ENCODE results near the gene IMMP2L.

The IMMP2L gene

DNA sequence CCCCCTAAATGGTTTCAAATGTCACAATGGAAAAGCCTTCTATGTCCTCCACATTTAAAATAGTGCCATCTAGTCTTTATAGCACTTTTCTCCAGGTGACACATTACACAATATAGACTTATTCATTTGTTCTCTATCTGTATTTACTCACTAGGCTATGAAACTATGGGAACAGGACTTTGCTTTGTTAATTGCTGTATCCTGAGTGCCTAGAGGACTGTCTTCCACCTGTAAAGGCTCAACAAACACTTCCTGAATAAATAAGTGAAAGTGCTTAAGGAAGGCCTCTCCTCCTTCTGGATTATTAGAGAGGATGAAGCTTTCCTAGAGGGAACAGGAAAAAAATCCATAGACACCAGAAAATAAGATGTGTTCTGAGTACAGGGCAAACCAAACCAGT, 868.9 kb downstream of the IMMP2L start:
- TF ChIP-seq, protein P1, sequence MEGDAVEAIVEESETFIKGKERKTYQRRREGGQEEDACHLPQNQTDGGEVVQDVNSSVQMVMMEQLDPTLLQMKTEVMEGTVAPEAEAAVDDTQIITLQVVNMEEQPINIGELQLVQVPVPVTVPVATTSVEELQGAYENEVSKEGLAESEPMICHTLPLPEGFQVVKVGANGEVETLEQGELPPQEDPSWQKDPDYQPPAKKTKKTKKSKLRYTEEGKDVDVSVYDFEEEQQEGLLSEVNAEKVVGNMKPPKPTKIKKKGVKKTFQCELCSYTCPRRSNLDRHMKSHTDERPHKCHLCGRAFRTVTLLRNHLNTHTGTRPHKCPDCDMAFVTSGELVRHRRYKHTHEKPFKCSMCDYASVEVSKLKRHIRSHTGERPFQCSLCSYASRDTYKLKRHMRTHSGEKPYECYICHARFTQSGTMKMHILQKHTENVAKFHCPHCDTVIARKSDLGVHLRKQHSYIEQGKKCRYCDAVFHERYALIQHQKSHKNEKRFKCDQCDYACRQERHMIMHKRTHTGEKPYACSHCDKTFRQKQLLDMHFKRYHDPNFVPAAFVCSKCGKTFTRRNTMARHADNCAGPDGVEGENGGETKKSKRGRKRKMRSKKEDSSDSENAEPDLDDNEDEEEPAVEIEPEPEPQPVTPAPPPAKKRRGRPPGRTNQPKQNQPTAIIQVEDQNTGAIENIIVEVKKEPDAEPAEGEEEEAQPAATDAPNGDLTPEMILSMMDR (IDR thresholded peaks at IDR 0.05; ENCODE audit: low read depth, low read length) = no peak
- DNase-seq (ENCODE audit: extremely low read depth, low read depth) = no peak

DNA sequence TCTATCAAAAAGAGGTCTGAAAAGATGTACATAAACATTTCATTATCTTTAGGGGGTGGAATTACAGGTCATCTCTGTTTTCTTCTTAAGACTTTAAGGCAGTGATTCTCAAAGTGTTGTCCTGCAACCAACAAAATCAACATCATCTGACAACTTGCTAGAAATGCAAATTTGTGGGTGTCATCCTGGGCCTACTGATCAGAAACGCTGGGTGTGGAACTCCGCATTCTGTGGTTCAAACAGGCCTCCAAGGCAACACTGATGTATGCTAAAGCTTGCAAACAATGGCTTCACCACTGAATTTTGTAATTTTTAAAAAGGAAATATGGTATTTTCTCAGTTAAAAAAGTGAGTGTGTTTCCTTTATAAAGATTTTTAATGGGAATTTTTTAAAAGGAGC, 873.4 kb downstream of the IMMP2L start:
- DNase-seq (ENCODE audit: extremely low read depth, low read depth) = no peak
- TF ChIP-seq, protein P1 (IDR thresholded peaks at IDR 0.05; ENCODE audit: low read depth, low read length) = no peak

DNA sequence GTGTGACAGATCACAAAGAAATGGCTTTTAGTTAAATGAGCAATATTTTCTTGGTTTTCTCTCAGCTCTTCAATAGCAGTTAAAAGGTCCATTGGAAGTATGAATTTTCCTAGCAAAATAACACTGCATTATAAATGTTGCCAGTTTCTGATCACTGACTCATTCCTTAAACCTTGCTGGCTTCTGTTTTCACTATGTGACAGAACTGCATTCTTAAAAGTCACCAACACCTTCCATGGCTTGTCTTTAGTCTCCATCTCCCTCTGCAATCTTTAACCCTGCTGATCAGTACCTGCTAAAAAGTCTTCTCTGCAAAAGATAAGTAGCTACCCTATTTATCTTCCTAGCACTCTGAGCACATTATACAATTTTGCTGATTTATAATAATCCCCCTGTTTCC, 876.4 kb downstream of the IMMP2L start:
- no peak for DNase-seq (ENCODE audit: extremely low read depth, low read depth)
- TF ChIP-seq, protein P1 (IDR thresholded peaks at IDR 0.05; ENCODE audit: low read depth, low read length) = no peak

DNA sequence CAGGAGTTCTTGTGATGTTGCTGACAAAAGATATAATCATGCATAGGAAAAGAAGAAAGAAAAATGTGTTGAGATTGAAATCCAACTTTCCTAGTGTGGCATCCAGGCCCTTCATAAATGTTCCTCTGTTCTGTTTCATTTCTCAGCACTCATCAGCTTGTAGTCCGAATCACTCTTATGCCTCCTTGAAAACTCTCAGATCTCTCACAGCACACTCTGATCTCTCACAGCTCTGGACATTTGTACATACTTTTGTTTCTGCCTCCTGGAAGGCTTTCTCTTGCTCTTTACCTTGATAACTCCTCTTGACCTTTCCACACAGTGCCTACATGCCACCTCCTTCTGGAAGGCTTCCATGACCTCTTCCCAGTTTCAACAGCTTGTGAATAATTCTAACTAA, 880.4 kb downstream of the IMMP2L start:
- DNase-seq (ENCODE audit: extremely low read depth, low read depth) = no peak
- TF ChIP-seq, protein P1 (IDR thresholded peaks at IDR 0.05; ENCODE audit: low read depth, low read length) = no peak

DNA sequence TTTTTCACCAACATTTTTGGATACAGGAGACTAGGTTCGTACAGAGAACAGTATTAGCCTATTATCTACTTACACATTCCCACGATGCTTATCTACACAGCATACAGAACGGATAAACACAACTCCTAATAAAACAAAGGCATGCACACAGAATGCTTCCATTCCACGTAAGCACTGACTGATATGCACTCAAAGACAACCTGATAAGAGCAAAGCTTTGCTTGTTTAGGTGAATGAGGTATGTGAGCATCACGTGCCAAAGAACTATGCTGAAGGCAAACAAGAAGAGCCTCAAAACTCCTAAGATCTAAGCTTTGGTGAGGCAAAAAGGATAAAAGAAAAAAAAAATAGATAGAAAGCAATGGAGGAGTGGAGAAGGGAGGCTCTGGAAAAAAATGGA, 884.9 kb downstream of the IMMP2L start:
- TF ChIP-seq, protein P1 (IDR thresholded peaks at IDR 0.05; ENCODE audit: low read depth, low read length) = no peak

DNA sequence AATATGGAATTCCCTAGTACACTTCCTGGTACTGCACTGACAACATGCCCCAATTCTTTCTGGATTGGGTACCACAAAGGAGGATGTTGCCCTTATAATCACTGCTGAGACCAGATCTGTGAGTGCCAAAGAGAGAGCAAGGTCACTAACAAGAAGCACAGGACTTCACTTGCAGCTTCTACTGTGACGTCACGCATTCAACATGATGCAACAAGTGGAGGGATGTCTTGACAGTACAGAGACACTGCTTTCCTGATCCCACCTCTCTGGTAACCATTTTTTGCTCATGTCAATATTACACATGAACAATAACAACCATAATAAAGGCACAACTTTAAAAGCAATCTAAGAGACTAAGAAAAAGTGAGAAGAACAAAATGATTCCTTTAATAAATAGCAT, 885.5 kb downstream of the IMMP2L start:
- no peak for DNase-seq (ENCODE audit: extremely low read depth, low read depth)
- TF ChIP-seq, protein P1 (IDR thresholded peaks at IDR 0.05; ENCODE audit: low read depth, low read length) = no peak

More for the DNA sequence above, 884.9 kb downstream of the IMMP2L start:
- no peak for DNase-seq (ENCODE audit: extremely low read depth, low read depth)

DNA sequence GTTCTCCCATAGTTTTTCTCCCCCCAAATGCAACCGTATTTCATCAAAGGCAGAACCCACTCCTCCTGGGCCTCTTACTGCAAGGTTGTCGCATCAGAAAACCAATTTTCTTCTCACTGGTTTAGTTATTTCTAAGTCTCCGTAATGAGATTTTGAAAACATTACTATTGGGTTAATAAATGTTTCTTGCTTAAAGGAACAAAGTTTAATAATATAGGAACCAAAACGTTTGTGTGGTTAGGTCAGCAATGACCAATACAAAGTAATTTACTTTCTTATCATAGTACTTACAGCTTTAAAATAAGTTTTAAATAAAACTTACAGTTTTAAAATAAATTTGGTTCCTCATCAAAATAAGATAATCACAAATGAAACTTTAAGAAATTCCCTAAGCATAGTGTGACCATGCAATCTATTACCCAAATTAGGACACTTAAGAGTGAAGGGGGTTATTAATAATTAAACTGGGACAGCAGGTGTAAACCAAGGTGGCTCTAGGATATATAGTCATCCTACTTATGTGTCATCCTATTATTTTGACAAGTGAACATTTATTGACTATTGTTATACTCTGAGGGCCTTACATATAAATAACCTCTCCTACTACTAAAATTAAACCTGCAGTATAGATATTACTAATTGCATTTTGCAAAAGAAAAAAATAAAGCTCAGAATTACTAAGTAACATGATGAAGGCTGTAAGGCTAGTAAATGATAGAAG, 886.7 kb downstream of the IMMP2L start:
- TF ChIP-seq, protein P1 (IDR thresholded peaks at IDR 0.05; ENCODE audit: low read depth, low read length) = no peak
- no peak for DNase-seq (ENCODE audit: extremely low read depth, low read depth)
